GM23338 (cell line): Measurements from ENCODE around the gene TAF15.

Experiments used
- EZH2 ChIP-seq: fragments of 200-600 bp; sonication (generic); IDR thresholded peaks from one replicate; pipeline ENCODE4 v1.8.0; 2017; ENCODE audit warnings: antibody characterized with exemption, mild to moderate bottlenecking, low read depth; ENCODE audit not compliant: unreplicated experiment
- EZH2phosphoT487 ChIP-seq: fragments of 200-600 bp; sonication (generic); IDR thresholded peaks from one replicate; pipeline ENCODE4 v1.8.1; 2018; ENCODE audit warnings: antibody characterized with exemption; ENCODE audit not compliant: unreplicated experiment
- JUNB ChIP-seq: IDR thresholded peaks from one replicate; pipeline ENCODE4 v1.6.1; 2016; ENCODE audit warnings: antibody characterized with exemption; ENCODE audit not compliant: unreplicated experiment
- NANOG ChIP-seq: IDR thresholded peaks from 2 replicates; pipeline ENCODE4 v1.6.1; 2016; ENCODE audit warnings: antibody characterized with exemption, borderline replicate concordance
- POLR2AphosphoS5 ChIP-seq: IDR thresholded peaks from 2 replicates; pipeline ENCODE4 v1.6.1; 2016; ENCODE audit warnings: antibody characterized with exemption, low read depth
- TF ChIP-seq, protein P1 (sequence below): IDR thresholded peaks from 2 replicates; pipeline ENCODE4 v1.6.1; 2016; ENCODE audit warnings: antibody characterized with exemption
- TF ChIP-seq, protein P2 (sequence below), 2 experiments: fragments of 200-600 bp in 1 of 2; sonication (generic) in 1 of 2; conservative IDR thresholded peaks; 2 replicates each; pipeline versions ENCODE4 v1.5.1 to v1.6.1; 2016 to 2017; ENCODE audit warnings: antibody characterized with exemption in 2 of 2, low read depth in 2 of 2, mild to moderate bottlenecking in 2 of 2, moderate library complexity in 1 of 2
- TF ChIP-seq, protein P3 (sequence below): IDR thresholded peaks from one replicate; pipeline ENCODE4 v1.6.1; 2018; ENCODE audit warnings: antibody characterized with exemption; ENCODE audit not compliant: unreplicated experiment

DNA sequence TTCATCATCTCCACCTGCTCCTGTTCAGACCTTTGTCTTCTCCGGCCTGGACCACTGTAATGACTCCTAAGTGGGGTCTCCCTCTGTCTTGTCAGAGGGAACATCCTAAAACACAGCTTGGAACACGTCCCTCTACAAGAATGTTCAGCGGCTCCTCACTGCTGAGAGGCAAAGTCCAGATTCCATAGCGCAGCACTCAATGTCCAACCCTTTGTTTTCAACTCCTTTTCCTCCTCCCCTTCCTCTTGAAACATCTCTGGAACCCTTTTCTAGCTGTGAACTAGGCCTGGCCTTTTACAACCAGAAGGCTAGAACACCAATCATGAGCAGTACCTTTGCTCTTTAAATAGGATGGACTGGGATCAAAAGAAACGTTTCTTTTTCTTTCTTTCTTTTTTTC is 47.7 kb upstream of the TAF15 start:
- no peak for TF ChIP-seq POLR2AphosphoS5
- TF ChIP-seq EZH2phosphoT487 = no peak
- TF ChIP-seq, protein P1, sequence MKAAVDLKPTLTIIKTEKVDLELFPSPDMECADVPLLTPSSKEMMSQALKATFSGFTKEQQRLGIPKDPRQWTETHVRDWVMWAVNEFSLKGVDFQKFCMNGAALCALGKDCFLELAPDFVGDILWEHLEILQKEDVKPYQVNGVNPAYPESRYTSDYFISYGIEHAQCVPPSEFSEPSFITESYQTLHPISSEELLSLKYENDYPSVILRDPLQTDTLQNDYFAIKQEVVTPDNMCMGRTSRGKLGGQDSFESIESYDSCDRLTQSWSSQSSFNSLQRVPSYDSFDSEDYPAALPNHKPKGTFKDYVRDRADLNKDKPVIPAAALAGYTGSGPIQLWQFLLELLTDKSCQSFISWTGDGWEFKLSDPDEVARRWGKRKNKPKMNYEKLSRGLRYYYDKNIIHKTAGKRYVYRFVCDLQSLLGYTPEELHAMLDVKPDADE = no peak
- TF ChIP-seq, protein P2, sequence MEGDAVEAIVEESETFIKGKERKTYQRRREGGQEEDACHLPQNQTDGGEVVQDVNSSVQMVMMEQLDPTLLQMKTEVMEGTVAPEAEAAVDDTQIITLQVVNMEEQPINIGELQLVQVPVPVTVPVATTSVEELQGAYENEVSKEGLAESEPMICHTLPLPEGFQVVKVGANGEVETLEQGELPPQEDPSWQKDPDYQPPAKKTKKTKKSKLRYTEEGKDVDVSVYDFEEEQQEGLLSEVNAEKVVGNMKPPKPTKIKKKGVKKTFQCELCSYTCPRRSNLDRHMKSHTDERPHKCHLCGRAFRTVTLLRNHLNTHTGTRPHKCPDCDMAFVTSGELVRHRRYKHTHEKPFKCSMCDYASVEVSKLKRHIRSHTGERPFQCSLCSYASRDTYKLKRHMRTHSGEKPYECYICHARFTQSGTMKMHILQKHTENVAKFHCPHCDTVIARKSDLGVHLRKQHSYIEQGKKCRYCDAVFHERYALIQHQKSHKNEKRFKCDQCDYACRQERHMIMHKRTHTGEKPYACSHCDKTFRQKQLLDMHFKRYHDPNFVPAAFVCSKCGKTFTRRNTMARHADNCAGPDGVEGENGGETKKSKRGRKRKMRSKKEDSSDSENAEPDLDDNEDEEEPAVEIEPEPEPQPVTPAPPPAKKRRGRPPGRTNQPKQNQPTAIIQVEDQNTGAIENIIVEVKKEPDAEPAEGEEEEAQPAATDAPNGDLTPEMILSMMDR (conservative IDR thresholded peaks at IDR 0.05; ENCODE audit: low read depth in 2 of 2) = no peak
- TF ChIP-seq NANOG = no peak
- no peak for TF ChIP-seq JUNB
- no peak for TF ChIP-seq EZH2
- TF ChIP-seq, protein P3, sequence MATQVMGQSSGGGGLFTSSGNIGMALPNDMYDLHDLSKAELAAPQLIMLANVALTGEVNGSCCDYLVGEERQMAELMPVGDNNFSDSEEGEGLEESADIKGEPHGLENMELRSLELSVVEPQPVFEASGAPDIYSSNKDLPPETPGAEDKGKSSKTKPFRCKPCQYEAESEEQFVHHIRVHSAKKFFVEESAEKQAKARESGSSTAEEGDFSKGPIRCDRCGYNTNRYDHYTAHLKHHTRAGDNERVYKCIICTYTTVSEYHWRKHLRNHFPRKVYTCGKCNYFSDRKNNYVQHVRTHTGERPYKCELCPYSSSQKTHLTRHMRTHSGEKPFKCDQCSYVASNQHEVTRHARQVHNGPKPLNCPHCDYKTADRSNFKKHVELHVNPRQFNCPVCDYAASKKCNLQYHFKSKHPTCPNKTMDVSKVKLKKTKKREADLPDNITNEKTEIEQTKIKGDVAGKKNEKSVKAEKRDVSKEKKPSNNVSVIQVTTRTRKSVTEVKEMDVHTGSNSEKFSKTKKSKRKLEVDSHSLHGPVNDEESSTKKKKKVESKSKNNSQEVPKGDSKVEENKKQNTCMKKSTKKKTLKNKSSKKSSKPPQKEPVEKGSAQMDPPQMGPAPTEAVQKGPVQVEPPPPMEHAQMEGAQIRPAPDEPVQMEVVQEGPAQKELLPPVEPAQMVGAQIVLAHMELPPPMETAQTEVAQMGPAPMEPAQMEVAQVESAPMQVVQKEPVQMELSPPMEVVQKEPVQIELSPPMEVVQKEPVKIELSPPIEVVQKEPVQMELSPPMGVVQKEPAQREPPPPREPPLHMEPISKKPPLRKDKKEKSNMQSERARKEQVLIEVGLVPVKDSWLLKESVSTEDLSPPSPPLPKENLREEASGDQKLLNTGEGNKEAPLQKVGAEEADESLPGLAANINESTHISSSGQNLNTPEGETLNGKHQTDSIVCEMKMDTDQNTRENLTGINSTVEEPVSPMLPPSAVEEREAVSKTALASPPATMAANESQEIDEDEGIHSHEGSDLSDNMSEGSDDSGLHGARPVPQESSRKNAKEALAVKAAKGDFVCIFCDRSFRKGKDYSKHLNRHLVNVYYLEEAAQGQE = no peak
